ENCODE data around the gene OR2T34.
"Not testable (repeated sequence)": the region's sequence is repeated elsewhere in the genome, so short reads cannot be mapped to it uniquely, and the experiment has no call there.

Gene OR2T34

GRCh38 chr1:248574657-248575056 is at the start of gene OR2T34:
OR2T34 (minus strand) TSS chr1:248574757; CDS start chr1:248574757, 0 bp downstream.
- DNase-seq (ENCODE audit: low read depth, low spot score), result not testable (repeated sequence)

- DNase-seq (ENCODE audit: low read depth, low spot score), result no peak
Measured at GRCh38 chr1:248622570-248623001, 48.0 kb upstream of the OR2T34 start.

DNA sequence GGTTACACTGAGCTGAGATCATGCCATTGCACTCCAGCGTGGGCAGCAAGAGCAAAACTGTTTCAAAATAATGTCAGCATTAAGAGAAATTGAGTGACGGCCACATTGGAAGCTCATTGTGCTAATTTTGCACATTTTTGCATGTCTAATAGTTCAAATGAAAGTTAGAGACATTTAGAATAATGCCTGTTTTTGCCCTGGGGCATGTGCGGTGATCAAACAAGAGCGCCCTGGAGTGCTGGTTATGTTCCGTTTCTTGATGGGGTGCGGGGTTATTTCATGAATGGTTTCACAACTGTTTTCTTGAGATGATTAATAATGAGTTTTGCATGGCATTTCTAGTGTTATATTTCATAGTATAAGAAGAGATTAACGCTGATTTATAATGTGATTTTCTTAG is 47.2 kb upstream of the OR2T34 start:
- DNase-seq (ENCODE audit: low read depth, low spot score), result no peak

DNA sequence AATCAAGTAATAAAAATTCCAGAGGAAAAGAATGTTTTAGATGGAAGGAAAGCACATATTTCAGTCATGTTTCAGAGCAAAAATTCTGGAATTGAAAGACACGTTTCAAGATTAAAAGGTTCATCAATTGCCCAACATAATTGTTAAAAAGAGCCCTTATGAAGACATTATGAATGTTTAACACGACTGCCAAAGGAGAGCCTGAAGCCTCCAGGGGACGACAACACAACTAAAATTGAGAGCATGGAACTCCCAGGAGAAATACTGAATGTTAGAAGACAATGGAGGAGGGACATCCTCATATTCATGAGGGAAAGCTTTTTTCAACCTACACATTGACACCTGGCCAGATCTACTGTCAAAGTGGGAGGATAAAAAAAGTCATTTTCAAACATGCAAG is 44.3 kb upstream of the OR2T34 start:
- no peak for DNase-seq (ENCODE audit: low read depth, low spot score)

- no peak for DNase-seq (ENCODE audit: low read depth, low spot score)
Measured at GRCh38 chr1:248618119-248618518, 43.6 kb upstream of the OR2T34 start.

- DNase-seq (ENCODE audit: low read depth, low spot score), result no peak
Measured at GRCh38 chr1:248613742-248614141, 39.2 kb upstream of the OR2T34 start.

DNA sequence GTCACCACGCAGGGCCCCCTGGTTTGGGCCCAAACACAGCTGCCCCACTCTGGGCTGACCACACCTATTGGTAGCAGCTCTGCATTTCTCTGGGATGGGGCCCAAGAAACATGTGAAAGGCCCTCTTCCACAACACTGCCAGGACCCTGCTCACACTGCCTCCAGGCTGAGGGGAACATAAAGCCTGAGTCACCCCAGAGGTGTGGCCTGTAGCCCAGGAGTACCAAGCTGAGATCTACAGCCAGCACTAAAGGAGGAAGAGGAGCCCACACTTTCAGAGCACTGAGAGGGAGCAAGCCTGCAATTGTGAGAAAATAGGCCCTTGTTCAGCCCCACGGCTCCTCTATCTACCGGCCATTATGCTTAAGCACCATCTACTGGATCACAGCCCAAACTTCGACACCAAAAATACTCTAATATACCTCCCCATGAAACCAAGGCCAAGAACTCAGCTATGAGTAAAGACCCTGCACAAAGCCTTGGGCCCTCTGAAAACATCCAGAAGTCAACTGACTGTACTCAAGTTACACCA is 37.4 kb upstream of the OR2T34 start:
- DNase-seq (ENCODE audit: low read depth, low spot score), result no peak

DNA sequence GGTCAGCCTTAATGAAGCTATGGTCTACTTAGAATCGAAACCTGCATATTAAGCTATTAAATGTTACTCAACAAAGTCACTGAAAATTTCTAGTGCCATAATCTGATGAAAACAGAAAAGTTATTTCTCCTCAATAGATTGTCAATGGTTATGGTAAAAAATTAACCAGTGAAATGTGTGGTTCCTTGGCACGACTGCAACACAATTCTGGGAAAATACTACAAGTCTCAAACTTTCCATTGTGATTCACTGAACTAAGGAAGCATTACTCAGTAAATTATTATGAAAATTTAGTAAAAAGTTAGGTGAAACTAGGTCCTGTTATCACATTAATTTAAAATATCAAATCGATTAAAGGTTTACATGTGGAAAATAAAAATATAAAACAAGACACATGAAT is 35.7 kb upstream of the OR2T34 start:
- no peak for DNase-seq (ENCODE audit: low read depth, low spot score)

DNA sequence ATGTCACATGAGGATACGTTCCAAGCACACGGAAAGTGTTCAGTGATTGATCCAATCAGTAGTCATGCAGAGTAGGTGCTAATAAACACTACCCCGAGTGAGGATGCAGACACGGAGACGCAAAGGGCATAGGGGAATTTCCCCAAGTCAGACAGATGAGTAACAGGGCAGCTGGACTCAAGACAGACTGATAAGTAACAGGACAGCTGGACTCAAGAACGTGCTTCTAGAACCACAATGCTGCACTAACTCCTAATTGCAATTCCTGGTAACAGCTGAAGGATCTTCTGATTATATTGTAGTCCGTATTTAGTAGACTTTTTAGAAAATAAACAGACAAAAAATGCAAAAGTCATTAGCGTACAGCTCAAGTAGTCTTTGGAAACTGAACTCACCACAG is 24.8 kb upstream of the OR2T34 start:
- DNase-seq (ENCODE audit: low read depth, low spot score), result no peak

- DNase-seq (ENCODE audit: low read depth, low spot score), result no peak
Measured at GRCh38 chr1:248597589-248597988, 23.0 kb upstream of the OR2T34 start, which contains the start of gene OR2T10. OR2T10 (minus strand) TSS chr1:248597700; CDS start chr1:248593768, 3,932 bp downstream.

GRCh38 chr1:248596615-248597014 is 22.1 kb upstream of the OR2T34 start:
- no peak for DNase-seq (ENCODE audit: low read depth, low spot score)

DNA sequence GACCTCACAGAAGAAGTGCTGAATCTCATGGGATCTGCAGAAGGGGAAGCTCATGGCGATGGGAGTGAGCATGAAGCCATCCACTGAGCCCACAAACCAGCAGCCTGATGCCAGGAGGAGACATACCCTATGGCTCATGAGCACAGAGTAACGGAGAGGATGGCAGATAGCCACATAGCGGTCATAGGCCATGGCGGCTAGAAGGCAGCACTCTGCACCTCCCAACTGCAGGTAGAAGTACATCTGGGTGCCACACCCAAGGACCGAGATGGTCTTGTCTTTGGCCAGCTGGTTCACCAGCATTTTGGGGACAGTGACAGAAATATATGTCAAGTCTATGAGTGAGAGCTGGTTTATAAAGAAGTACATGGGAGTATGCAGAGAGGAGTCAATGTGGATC is 18.7 kb upstream of the OR2T34 start:
- DNase-seq (ENCODE audit: low read depth, low spot score), result no peak

GRCh38 chr1:248592655-248593054 is 18.1 kb upstream of the OR2T34 start:
- no peak for DNase-seq (ENCODE audit: low read depth, low spot score)

- no peak for DNase-seq (ENCODE audit: low read depth, low spot score)
Measured at GRCh38 chr1:248590055-248590454, 15.5 kb upstream of the OR2T34 start.

GRCh38 chr1:248589334-248589733 is 14.8 kb upstream of the OR2T34 start:
- DNase-seq (ENCODE audit: low read depth, low spot score), result no peak

GRCh38 chr1:248585266-248585665 is 10.7 kb upstream of the OR2T34 start:
- no peak for DNase-seq (ENCODE audit: low read depth, low spot score)

GRCh38 chr1:248576260-248576980 is 1.9 kb upstream of the OR2T34 start:
- DNase-seq (ENCODE audit: low read depth, low spot score), result no peak

DNA sequence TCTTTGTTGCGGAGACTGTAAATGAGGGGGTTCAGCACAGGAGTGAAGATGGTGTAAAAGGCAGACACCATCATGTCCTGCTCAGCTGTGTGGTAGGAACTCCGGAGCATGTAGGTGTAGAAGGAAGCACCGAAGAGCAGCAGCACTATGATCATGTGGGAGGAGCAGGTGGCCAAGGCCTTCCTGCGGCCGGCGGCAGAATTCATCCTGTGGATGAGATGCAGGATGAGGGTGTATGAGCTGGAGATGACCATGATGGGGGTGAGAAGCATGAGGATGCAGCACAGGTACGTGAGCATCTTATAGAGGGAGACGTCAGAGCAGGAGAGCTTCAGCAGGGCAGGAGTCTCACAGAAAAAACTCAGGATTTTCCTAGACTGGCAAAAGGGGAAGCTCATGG is 701 bp downstream of the OR2T34 start:
- not testable (repeated sequence) for DNase-seq (ENCODE audit: low read depth, low spot score)

DNA sequence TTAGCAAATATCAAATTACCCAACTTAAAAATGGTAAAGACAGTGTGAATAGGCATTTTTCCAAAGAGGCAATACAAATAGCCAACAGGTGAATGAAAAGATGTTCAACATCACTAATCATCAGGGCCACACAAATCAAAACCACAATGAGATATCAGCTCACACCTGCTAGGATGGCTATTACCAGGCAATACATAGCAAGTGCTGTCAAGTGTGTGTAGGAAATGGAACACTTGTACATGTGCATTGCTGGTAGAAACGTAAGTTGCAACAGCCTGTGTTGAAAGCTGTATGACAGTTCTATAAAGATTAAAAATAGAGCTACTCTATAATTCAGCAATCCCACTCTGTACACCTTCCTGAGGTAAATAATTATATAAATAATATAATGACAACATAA is 2.5 kb downstream of the OR2T34 start:
- DNase-seq (ENCODE audit: low read depth, low spot score), result not testable (repeated sequence)

DNA sequence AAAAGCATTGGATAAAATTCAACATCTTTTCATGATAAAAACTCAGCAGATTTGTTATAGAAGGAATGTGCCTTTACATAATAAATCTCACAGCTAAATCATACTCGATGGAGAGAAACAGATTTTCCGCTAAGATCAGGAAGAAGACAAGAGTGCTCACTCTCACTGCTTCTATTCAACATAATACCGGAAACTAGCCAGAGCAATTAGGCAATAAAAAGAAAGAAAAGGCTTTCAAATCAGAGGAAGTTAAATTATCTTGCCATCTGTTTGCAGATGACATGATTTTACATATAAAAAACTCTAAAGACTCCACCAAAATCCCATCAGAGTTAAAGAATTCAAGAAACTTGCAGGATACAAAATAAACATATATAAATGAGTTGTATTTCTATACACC is 3.7 kb downstream of the OR2T34 start:
- not testable (repeated sequence) for DNase-seq (ENCODE audit: low read depth, low spot score)

DNA sequence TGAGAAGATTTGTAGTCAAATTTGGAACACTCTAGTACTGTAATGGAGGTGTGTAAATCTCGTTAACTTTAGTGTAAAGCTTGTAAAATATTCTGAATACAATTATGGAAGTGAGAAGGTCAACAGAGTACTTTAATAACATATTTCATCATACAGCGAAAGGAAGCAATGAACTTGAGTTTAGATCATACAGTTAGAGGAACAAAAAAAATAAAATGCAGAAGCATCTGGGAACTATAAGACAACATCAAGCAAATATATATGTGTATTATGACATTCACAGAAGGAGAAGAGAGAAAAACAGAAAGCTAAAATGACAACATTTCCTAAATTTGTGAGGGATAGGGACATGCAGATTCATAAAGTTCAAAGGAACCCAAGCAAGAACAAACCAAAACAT is 5.5 kb downstream of the OR2T34 start:
- not testable (repeated sequence) for DNase-seq (ENCODE audit: low read depth, low spot score)

GRCh38 chr1:248565530-248566373 is 8.8 kb downstream of the OR2T34 start:
- DNase-seq (ENCODE audit: low read depth, low spot score), result not testable (repeated sequence)

Data from smooth muscle cell of the brain vasculature (primary cell).